T-cell (primary cell): ENCODE results near the gene PPP1R9B. TPM values are rescaled to one million over a fixed set of nuclear protein-coding genes. Genes with fewer than 3 reads are reported as not detected.

Source experiments
- ATAC-seq, 4 experiments: fragments of 200-7000 bp in 3 of 4; fragments of 150-1000 bp in 1 of 4; cut with Tn5 transposase; replicated peaks in 1 of 4; 1 replicate in 3 of 4; 2 replicates in 1 of 4; pipeline ENCODE4 v1.10.0; 2021; ENCODE audit warnings: moderate library complexity in 3 of 4, mild to moderate bottlenecking in 2 of 4, moderate number of reproducible peaks in 1 of 4
- CTCF ChIA-PET, 2 donors: fragments of 300-600 bp; sonication (Branson Sonifier 250); formaldehyde crosslinking; loops; one replicate each; lab custom pipeline; 2022; ENCODE audit warnings: antibody characterized with exemption in 2 of 2; lab: Charles Lee
- POLR2A ChIA-PET, 2 donors: fragments of 300-600 bp; sonication (Branson Sonifier 250); formaldehyde crosslinking; loops; one replicate each; lab custom pipeline; 2022; ENCODE audit warnings: antibody characterized with exemption in 2 of 2; lab: Charles Lee
- DNase-seq, 35 experiments: peaks; one replicate each; pipeline versions ENCODE4 v3.0.0 to v3.0.0-alpha.2; 2013 to 2023
- H3K27ac ChIP-seq: one replicate; pipeline ENCODE4 v1.5.1; 2013; ENCODE audit warnings: low read length
- H3K27me3 ChIP-seq, 2 experiments: replicated peaks in 1 of 2; 1 replicate in 1 of 2; 2 replicates in 1 of 2; pipeline versions ENCODE4 v1.6.1 to v1.7.0; 2013; ENCODE audit warnings: low read length in 1 of 2, mixed read lengths in 1 of 2; ENCODE audit not compliant: control insufficient read depth in 2 of 2, insufficient read depth in 2 of 2; ENCODE audit errors: extremely low read depth in 1 of 2
- H3K36me3 ChIP-seq, 2 donors: 1 replicate in 1 of 2; 2 replicates in 1 of 2; pipeline versions ENCODE4 v1.6.1 to v1.7.0; 2013; ENCODE audit warnings: low read length in 1 of 2; ENCODE audit not compliant: control insufficient read depth in 2 of 2, insufficient read depth in 1 of 2; ENCODE audit errors: extremely low read depth in 1 of 2
- H3K4me1 ChIP-seq, 2 experiments: 1 replicate in 1 of 2; 2 replicates in 1 of 2; pipeline versions ENCODE4 v1.6.1 to v1.7.0; 2013; ENCODE audit warnings: low read length in 2 of 2, mixed read lengths in 1 of 2; ENCODE audit not compliant: insufficient read depth in 2 of 2, control insufficient read depth in 1 of 2; ENCODE audit errors: extremely low read depth in 1 of 2
- H3K4me3 ChIP-seq, 2 donors: 1 replicate in 1 of 2; 2 replicates in 1 of 2; pipeline versions ENCODE4 v1.5.1 to v1.7.0; 2013; ENCODE audit warnings: mild to moderate bottlenecking in 2 of 2, low read length in 1 of 2, moderate library complexity in 1 of 2; ENCODE audit not compliant: control insufficient read depth in 1 of 2; ENCODE audit errors: extremely low read depth in 1 of 2
- H3K9me3 ChIP-seq: 2 replicates; pipeline ENCODE4 v1.7.0; 2013
- H3K27ac Mint-ChIP-seq, 2 donors: one replicate each; pipeline ENCODE4 v1.8.0; 2020 to 2021; ENCODE audit warnings: mild to moderate bottlenecking in 2 of 2, mixed read lengths in 2 of 2
- H3K27me3 Mint-ChIP-seq, 2 donors: one replicate each; pipeline ENCODE4 v1.8.0; 2021 to 2022; ENCODE audit warnings: mixed read lengths in 2 of 2
- H3K36me3 Mint-ChIP-seq: one replicate; pipeline ENCODE4 v1.8.0; 2021; ENCODE audit warnings: mixed read lengths
- H3K4me1 Mint-ChIP-seq, 3 donors: one replicate each; pipeline ENCODE4 v1.8.0; 2020 to 2022; ENCODE audit warnings: mixed read lengths in 3 of 3, mild to moderate bottlenecking in 1 of 3
- H3K4me3 Mint-ChIP-seq, 3 donors: one replicate each; pipeline ENCODE4 v1.8.0; 2020 to 2022; ENCODE audit warnings: mild to moderate bottlenecking in 3 of 3, mixed read lengths in 3 of 3, moderate library complexity in 3 of 3
- H3K9me3 Mint-ChIP-seq, 3 donors: one replicate each; pipeline ENCODE4 v1.8.0; 2020 to 2022; ENCODE audit warnings: mixed read lengths in 3 of 3
- WGBS: methylation state at CpG from one replicate; pipeline ENCODE4 v1.1.5; 2013; ENCODE audit warnings: missing lambda C conversion rate; ENCODE audit not compliant: insufficient coverage; 5-methylcytosine and 5-hydroxymethylcytosine counted together
- total RNA-seq, 35 experiments: library from RNA in 6 of 35; stranded (reverse) in 6 of 35; fragments of 120-200 nt in 1 of 35; gene quantifications; one replicate each; pipeline versions ENCODE4 v1.2.1 to v1.2.4 and lab custom pipeline; 2013 to 2026

The PPP1R9B gene
- total RNA-seq, 5 donors from 2014 or later (not counting 1 experiment from before 2014, with no cell fraction given) = 69.5 to 95.9 (median 91.3) TPM

- Histone ChIP-seq H3K4me1 (peaks cover 0 to 12% of the 10 kb centered on the region in 2 experiments), H3K4me3 (no peak overlapping the region), H3K27ac (no peak overlapping the region), H3K36me3 (no peaks in the 10 kb centered on the region), H3K9me3 (no peaks in the 10 kb centered on the region), H3K27me3 (peaks cover 0 to 55% of the 10 kb centered on the region in 2 experiments)
- WGBS = 83% methylated on average over 4 of the region's 4 CpGs
- Mint-ChIP-seq H3K9me3 (no peaks in the 10 kb centered on the region), H3K4me1 (peaks cover 8 to 14% (median 10%) of the 10 kb centered on the region in 3 donors), H3K27me3 (peaks cover 42% of the 10 kb centered on the region in 2 donors), H3K27ac (no peak overlapping the region), H3K36me3 (no peaks in the 10 kb centered on the region), H3K4me3 (peak overlapping the region in 1 of 3 donors; percentile 69)
- ChIA-PET POLR2A (no interaction called here), CTCF (no interaction called here)
- ATAC-seq (no peak), DNase-seq (no peak)
These were observed 31.7 kb downstream of the PPP1R9B start for GRCh38 chr17:50118828-50119218.

DNA sequence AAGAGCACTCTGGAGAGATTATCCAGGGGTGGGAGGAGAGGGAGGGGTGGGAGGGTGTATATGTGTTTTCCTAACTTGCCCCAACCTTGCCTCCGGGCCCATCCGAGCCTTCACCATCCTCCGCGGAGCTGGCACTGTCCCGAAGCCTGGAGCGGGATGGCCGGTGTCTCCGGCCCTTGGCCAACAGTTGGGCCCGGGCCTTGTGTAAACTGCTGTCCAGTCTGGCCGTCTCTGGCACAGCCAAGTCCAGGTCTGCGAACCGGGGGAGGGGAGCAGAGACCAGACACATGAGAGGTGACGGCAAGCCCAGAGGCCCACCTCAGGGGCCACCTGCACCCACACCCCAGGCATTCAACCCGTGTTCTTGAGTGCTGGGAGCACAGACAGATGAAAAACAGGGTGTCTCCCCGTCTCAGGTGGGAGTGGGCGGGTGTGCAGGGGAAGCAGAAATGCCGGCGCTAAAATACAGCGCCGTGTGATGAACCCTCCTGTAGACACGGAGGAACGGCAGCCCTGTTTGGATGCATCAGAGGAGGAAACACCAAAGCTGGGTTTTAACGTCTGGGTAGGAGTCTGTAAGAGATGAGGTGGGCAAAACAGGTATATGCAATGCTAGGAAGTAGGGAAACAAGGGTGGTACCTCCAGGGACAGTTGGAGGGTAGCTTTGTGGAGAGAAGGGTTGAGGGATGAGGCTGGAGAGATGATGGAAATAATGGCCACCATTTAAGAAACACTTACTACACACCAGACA lies 32.2 kb downstream of the PPP1R9B start:
- Mint-ChIP-seq H3K27ac (no peak overlapping the region), H3K4me3 (peak overlapping the region in 1 of 3 donors; percentile 69), H3K4me1 (peaks cover 8 to 14% (median 10%) of the 10 kb centered on the region in 3 donors), H3K36me3 (no peaks in the 10 kb centered on the region), H3K9me3 (no peaks in the 10 kb centered on the region), H3K27me3 (peaks cover 42 to 44% of the 10 kb centered on the region in 2 donors)
- H3K4me1 ChIP-seq = peaks cover 0 to 12% of the 10 kb centered on the region in 2 experiments
- 97% methylated on average over 18 of the region's 23 CpGs for WGBS
- no peaks in the 10 kb centered on the region for H3K9me3 ChIP-seq
- ChIA-PET CTCF (interaction anchor here in 1 of 2 donors (0.9 to 1.0 kb wide), 2 partner anchors 12 to 34 kb away, joined by 4 read pairs; partner anchors contain the start of gene SAMD14), POLR2A (no interaction called here)
- no peak overlapping the region for H3K4me3 ChIP-seq
- DNase-seq = no peak
- no peak overlapping the region for H3K27ac ChIP-seq
- no peak for ATAC-seq
- no peaks in the 10 kb centered on the region for H3K36me3 ChIP-seq
- peaks cover 0 to 55% of the 10 kb centered on the region in 2 experiments for H3K27me3 ChIP-seq

DNA sequence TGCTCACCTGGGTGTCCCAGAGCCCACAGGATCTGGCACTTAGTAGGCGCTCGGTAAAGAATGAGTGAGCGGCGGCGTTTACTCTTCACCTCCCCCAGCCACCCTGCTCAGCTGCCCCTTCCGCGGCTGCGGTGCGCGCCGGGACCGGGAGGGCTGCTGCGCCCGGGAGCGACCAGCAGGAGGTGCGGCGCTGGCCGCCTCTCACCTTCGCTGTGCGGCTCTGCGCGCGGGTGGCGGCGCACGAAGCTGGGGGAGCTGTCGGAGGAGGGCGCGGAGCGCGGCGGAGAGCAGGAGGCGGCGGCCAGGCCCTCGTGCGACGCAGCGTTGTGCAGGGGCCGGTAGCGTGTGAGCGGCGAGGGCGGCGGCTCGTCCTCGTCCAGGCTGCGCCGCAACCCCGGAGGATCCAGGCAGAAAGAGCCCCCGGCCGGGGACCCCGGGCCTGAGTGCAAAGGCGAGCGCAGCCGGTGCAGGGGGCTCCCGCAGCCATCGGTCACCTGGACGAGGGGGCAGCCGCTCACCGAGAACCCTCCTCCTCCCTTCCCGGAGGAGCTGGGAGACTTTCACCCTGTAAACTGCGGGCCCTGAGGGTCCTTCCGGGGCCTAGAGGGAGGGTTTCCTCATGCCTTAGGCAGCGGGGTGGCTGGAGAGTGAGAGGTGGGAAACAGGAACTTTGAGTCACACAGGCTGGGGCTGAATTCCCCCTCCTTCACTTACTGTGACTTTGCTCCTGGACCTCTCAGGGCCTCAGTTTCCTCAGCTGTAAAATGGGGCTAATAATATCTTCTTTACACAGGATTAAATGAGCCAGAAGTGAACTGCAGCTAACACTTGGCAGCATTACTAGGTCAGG lies 33.0 kb downstream of the PPP1R9B start:
- Histone ChIP-seq H3K36me3 (no peaks in the 10 kb centered on the region), H3K27me3 (peaks cover 0 to 54% of the 10 kb centered on the region in 2 experiments), H3K4me3 (peak overlapping the region in 1 of 2 donors; percentile 50), H3K9me3 (no peaks in the 10 kb centered on the region), H3K4me1 (peaks cover 0 to 12% of the 10 kb centered on the region in 2 experiments), H3K27ac (no peak overlapping the region)
- no peaks in the 10 kb centered on the region for H3K9me3 Mint-ChIP-seq
- H3K4me3 Mint-ChIP-seq = peak overlapping the region in 2 of 3 donors; percentile 54 to 69
- ChIA-PET POLR2A (no interaction called here), CTCF (interaction anchor here (0.5 to 3.8 kb wide), 7 partner anchors 13 to 278 kb away, joined by 3 to 14 read pairs (median 4); partner anchors contain the start of genes PDK2 (in 1 of the 2) and SAMD14 (in 1 of the 2))
- peak in 34 of 35 experiments; percentile 29 to 79 (median 51) for DNase-seq
- peak; percentile 91 to 97 (median 95) for ATAC-seq
- H3K4me1 Mint-ChIP-seq = peaks cover 8 to 14% (median 10%) of the 10 kb centered on the region in 3 donors
- H3K27ac Mint-ChIP-seq = peak overlapping the region in 1 of 2 donors; percentile 15
- WGBS = under 1% methylated on average over 48 of the region's 64 CpGs
- peaks cover 39 to 44% of the 10 kb centered on the region in 2 donors for H3K27me3 Mint-ChIP-seq
- no peaks in the 10 kb centered on the region for H3K36me3 Mint-ChIP-seq

- H3K27ac Mint-ChIP-seq = no peak overlapping the region
These were observed 34.7 kb downstream of the PPP1R9B start for GRCh38 chr17:50115756-50116155.

DNA sequence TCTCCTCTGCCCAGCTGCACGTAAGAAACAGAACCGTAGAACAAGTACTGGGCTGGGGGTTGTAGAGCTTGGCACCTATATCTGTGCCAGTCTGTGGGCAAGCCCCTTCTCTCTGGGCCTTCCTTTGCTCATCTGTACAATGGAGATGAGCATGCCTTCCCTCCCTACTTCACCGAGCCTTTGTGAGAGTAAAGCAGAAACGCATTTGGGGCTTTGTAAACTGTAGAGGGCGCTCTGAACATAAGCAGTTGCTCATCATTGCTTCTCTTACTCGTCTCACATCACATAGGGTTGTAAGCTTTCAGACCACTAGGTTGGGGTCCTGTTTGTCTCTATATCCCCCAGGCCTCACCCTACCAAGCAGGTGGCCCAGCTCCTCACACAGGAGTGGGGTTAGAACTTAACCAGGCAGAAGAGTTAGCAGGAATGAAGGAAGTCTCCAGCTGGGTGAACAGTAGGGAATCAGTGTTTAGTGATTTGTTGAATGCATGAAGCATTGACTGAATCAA lies 35.6 kb downstream of the PPP1R9B start:
- WGBS = no CpG with 5 or more reads among the region's 6 CpGs
- H3K36me3 ChIP-seq = peaks cover 0 to 1% of the 10 kb centered on the region in 2 donors
- ChIA-PET CTCF (interaction anchor here in 1 of 2 donors (0.5 to 3.8 kb wide), 4 partner anchors 31 to 451 kb away, joined by 3 to 11 read pairs (median 3); no protein-coding TSS in a partner anchor), POLR2A (interaction anchor here (0.6 to 0.7 kb wide), 2 partner anchors 10 to 11 kb away, joined by 3 read pairs; no protein-coding TSS in a partner anchor)
- no peak overlapping the region for H3K4me3 ChIP-seq
- Mint-ChIP-seq H3K27me3 (peaks cover 23 to 42% of the 10 kb centered on the region in 2 donors), H3K4me1 (peaks cover 8 to 14% (median 10%) of the 10 kb centered on the region in 3 donors), H3K36me3 (no peaks in the 10 kb centered on the region), H3K9me3 (no peaks in the 10 kb centered on the region), H3K27ac (no peak overlapping the region), H3K4me3 (peak overlapping the region in 1 of 3 donors; percentile 48)
- ATAC-seq (peak in 1 of 4 experiments; percentile 36), DNase-seq (peak in 17 of 35 experiments; percentile 19 to 65 (median 30))
- H3K9me3 ChIP-seq = no peaks in the 10 kb centered on the region
- peaks cover 0 to 54% of the 10 kb centered on the region in 2 experiments for H3K27me3 ChIP-seq
- H3K4me1 ChIP-seq = peaks cover 0 to 12% of the 10 kb centered on the region in 2 experiments
- H3K27ac ChIP-seq = no peak overlapping the region

More at GRCh38 chr17:50115756-50116155, 34.7 kb downstream of the PPP1R9B start:
- H3K4me1 Mint-ChIP-seq = peaks cover 8 to 14% (median 10%) of the 10 kb centered on the region in 3 donors
- Histone ChIP-seq H3K27ac (no peak overlapping the region), H3K4me3 (no peak overlapping the region), H3K27me3 (peaks cover 0 to 54% of the 10 kb centered on the region in 2 experiments), H3K36me3 (no peaks in the 10 kb centered on the region), H3K4me1 (peaks cover 0 to 12% of the 10 kb centered on the region in 2 experiments), H3K9me3 (no peaks in the 10 kb centered on the region)
- H3K9me3 Mint-ChIP-seq = no peaks in the 10 kb centered on the region
- 90% methylated on average over 2 of the region's 17 CpGs for WGBS
- ATAC-seq (no peak), DNase-seq (no peak)
- peak overlapping the region in 1 of 3 donors; percentile 69 for H3K4me3 Mint-ChIP-seq
- ChIA-PET CTCF (interaction anchor here in 1 of 2 donors (3.8 kb wide), 1 partner anchor 46 kb away, joined by 11 read pairs; no protein-coding TSS in a partner anchor), POLR2A (interaction anchor here in 1 of 2 donors (0.7 kb wide), 1 partner anchor 10 kb away, joined by 3 read pairs; no protein-coding TSS in a partner anchor)
- peaks cover 25 to 44% of the 10 kb centered on the region in 2 donors for H3K27me3 Mint-ChIP-seq
- no peaks in the 10 kb centered on the region for H3K36me3 Mint-ChIP-seq
